HG03196 (cell line): ENCODE measurements around the gene CADM3.
A peak's percentile ranks its signal among the peaks of the same experiment; 100 is the strongest.

Experiments
- ATAC-seq: cut with Tn5 transposase; IDR thresholded peaks from one replicate; pipeline ENCODE4 v1.9.1; 2021; ENCODE audit not compliant: unreplicated experiment

Gene CADM3

DNA sequence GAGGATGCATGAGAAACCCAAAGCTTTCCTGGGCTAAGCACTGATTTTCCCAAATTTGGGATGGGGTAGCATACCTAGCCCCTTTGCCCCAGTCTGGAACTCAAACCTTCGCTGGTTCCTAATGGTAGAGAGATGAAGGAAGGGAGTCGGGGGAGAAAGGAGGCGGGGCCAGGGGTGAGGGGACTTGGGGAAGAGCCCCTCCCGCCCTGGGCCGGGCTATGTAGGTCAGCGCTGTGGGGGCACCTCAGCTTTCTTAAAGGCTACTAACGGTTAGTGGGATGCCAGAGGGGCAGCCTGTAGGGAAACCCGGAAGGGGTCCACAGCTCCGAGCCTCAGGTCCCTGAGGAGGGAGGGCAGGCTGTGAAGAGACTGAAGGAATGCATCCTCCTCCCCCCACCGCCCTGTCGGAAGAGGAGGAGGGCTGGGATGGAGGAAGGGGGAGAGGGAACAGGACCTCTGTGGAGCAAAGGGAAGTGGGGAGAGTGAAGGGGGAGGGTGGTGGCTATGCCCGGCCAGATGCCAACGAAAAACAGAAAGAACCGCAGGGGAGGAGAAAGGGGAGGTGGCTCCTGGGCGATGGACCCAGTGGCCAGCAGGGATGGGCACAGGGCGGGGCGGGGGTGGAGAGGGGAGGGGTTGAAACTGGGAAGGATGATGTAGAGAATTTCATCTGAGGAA, 1.3 kb downstream of the CADM3 start:
- ATAC-seq = no peak

DNA sequence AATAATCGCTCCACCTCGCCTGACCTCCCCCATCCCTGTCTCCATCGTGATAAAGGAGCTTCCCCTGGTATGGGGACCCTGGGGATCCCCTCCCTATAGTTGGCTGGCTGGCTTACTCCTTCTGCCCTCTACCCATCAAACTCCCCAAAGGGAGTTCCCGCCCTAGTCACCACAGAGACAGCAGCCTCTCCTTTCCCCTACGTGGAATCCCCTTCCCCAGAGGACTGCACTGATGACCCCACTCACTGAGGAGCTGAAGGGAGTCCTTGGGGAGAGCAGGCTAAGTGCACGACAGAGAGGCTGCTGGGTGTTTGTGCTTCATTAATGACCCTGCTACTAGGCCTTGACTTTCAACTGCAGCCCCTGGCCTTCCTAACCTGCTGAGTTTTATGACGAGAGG, 1.9 kb downstream of the CADM3 start:
- ATAC-seq = no peak

DNA sequence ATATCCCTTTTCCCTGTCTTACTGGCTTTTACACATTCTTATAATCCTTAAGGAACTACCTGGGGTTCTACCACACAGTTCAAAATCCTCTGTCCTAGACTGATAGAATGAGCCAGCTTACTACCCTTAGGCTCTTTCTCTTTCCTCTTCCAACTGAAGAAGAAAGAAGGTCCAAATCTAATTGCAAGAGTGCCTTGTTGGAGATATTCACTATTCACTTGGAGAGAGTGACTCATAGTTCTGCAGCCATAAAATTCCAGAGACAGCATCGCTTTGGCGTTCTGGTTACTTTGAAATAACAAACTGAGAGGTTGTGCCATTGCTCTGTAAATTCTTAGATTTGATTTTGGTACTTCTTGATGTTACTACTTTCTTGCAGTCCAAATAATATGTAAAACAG, 4.2 kb downstream of the CADM3 start:
- ATAC-seq = no peak

DNA sequence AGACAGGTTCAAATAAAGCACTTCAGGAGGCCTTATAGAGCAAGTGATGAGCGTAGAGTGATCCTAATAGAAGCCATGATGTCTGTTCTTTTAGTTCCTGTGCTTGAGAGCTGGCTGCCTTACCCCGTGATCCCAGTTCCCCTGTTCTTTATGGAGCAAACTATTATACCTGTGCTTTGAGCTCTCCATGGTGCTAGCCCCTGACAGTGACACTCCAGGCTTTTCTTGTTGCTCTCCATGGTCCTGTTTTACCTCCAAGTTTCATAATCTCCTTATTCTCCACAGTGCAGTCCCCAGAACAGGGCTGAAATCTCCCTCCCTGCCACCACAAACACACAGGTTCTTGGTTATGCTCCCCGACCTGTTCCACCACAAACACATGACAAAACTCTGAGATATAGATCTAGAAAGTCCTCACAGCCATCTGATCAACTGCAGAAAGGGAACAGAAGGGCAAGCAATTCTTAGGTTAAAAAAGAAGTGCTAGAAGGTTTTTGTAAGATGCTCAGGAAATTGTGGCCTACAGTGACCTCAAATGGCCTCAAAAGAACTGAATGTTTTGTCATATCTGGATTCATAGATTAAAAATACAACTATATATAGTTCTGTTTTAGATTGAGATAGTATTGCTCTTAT, 6.0 kb downstream of the CADM3 start:
- no peak for ATAC-seq

DNA sequence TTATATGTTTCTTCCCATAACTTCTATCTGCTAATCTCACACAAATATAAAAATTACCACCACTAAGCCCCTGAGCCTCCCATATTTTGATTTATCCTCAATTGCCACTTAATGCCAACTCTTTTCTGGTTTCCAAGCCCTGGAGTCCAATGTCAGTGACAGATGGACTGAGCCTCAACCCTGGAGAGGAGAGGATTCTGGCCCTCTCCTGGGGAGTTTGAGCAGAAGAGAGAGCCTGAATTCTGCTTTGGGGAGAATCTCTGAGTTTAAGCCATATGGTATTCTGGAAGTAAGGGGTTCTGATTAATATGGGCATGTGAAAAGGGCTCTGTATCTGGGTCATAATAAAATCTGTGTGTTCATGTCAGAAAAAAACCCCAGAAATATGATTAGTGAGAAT, 8.5 kb downstream of the CADM3 start:
- no peak for ATAC-seq

DNA sequence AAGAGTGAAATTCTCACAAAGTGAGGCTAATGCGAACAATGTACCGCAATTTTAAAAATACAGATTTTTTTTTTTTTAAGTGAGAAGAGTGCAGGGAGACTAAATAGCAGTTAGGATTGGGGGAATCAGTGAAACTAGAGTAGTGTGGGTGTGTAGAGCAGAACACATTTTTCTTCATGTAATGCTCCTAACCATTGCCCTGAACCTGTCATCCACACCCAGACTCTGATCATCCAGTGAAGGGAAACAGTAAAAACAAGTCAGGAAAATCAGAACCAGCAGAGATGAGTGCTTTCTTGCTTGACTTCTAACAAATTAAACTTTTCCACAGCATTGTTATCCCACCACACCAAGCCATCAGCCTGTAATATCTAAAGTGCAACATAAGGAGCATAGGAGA, 9.1 kb downstream of the CADM3 start:
- no peak for ATAC-seq

DNA sequence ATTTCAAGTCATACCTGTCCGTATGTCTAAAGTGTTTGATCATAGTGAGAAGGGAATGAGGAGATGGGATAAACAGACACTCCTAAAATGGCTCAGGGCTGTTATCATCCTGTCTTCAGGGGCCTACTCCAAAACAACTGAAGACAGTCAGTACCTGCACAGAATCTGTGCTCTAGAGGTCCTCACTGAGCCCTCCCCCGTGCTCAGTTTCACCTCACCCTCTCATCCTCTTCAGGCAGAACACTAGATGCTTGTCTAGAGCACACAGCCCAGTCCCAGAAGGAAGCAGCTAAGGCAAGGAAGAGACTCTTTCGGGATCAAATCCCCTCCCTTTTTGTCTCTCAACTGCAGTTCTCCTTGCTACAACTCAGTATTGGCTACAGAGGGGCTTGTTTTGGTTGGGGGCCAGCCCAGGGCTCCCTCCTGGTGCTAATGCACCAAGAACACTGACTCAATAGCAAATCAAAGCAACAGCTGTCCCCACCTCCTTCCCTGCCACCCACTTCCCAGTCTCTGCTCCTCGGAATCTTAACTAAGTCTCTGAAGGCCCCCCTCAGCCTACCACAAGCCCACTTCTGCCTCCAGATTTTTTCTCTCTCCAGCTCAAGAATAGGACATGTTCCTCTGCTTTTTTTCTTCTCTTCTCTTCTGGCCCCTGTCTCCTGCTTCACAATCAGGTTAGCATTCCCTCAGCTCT, 10.1 kb downstream of the CADM3 start:
- ATAC-seq = no peak

DNA sequence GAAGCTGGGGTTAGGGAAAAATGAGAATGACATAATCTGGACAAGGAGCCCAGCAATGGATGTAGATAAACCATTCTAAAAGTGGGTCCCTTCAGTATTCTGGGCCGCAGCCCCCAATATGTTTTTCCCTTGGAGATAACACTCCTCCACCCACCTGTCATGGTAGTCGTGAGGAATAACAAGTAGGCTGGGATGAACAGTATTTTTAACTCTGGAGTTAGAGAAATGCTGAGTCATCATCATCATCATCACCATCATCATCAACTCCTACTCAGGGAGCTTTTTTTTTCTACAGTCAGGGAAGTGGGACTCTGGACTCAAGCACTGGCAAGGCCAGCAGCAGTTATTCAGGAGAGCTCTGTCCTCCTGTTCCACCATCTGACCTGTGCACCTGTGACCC, 12.8 kb downstream of the CADM3 start:
- ATAC-seq = no peak

DNA sequence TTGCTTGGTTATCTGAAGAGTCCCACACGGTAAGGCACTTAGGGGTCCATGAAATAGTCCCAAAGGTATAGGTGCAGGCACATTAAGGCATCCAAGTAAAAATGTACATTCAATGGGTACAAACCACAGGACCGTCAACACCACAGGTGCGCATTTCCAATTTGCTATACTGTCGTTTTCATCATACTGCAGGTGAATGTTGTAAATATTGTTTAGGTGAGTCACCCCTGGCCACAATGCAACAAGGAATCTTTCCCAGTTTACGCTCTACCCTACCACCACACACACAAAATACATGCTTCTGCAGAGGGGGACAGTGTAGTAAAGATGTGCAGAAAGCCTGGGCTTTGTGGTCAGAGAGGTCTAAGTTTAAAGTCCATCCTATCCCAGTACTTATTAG, 13.7 kb downstream of the CADM3 start:
- no peak for ATAC-seq

DNA sequence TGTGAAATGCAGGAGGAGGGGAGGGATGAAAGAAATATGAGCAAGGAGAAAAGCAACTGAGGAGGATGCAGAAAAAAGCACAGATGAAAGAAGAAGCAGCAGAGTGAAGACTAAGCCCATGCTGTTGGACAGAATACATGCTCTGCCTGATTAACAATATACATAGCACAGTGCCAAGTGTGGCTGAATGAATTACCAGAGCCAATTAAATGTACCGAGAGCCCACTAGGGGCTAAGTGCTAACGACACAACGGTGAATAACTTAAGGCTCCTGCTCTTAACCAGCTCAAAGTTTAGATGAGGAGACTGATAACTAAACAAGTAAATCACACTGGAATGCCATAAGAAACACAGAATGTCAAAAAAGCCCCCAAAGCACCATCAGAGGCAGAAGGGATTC, 15.6 kb downstream of the CADM3 start:
- ATAC-seq = no peak

DNA sequence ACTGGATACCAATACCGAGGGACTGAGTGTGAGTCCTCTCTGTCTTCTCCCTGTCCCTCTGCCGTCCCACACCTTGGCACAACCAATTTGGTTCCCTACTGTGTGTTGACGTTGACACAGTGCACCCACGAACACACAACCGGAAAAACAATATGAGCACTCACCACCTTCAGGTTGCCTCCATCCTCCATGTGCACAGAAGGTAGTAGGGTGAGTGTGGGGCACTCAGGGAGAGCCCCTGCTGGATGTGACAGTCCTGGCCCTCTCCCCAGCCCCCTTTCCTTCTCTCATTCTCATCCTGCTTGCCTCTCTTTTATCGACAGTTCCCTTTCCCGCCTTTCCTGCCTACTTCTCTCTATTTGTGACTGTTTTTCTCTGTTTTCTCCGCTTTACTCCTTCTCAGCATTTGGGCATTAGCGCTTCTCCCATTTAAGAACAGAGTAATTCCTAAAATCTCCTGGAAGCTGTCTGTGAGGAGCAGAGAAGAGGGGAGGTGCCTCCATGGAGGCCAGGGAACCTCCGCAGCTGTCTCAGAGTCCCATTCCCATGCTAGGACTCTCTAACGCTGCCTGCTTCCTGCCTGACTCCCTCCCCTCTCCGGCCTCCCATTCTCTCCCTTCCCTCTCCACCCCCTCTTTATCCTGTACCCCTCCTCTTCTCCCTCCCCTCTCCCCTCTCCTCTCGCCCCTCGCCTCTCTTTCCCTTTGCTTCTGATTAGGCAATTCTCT, 16.4 kb downstream of the CADM3 start:
- no peak for ATAC-seq

DNA sequence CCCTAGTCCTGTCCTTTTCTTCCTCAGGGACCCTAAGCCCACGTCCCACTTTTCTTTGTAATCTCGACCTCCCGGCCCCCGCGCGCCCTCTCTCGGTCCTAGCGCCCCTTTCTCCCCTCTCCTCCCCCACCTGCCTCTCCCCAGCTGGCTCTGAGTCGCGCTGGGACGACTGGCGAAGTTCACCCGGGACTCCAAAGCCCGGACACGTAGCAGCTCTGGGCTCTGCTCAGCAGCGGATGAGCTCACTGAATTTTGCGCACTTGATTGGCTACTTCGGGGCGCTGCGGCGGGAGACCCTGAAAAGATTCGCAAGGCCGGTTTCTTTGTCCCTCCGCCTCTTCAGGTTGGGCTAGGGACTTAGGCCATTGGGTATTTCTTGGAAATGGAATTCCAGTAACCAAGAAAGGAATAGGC, 17.0 kb downstream of the CADM3 start:
- ATAC-seq = peak; percentile 80

DNA sequence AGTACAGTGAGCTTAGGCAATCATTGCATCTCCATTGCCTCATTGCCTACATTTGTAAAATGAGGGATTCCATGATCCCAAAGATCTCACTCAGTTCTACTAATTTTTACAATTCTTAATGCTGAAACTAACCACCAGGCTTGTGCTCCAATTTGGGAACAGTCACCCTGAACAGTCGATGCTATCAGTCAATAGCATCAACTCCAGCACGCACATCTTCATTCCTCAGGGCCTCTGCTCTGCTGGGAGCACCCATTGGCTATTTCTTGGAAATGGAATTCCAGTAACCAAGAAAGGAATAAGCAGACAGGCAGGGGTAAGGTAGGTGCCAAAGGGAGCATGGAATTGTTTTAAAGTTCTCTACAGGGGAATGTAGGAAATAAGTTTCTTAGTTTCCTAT, 19.0 kb downstream of the CADM3 start:
- ATAC-seq = no peak

DNA sequence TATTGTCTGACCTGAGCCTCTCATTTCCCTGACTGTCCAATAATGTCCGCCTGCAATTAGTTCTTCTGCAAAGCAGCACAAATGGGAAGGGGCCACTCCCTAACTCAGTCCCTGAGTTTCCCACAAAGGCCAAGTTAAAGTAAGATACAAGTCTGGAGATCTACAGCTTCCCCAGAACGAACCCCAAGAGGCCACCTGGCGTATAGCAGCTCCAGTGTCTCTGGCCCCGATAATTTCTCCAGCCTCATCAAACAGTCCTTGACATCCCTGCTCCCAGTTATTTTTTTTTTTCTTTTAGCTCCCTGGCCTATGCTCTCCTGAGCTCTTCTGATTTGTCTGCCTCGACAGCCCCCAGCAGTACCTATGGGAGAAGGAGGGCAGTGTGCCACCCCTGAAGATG, 25.1 kb downstream of the CADM3 start:
- no peak for ATAC-seq

DNA sequence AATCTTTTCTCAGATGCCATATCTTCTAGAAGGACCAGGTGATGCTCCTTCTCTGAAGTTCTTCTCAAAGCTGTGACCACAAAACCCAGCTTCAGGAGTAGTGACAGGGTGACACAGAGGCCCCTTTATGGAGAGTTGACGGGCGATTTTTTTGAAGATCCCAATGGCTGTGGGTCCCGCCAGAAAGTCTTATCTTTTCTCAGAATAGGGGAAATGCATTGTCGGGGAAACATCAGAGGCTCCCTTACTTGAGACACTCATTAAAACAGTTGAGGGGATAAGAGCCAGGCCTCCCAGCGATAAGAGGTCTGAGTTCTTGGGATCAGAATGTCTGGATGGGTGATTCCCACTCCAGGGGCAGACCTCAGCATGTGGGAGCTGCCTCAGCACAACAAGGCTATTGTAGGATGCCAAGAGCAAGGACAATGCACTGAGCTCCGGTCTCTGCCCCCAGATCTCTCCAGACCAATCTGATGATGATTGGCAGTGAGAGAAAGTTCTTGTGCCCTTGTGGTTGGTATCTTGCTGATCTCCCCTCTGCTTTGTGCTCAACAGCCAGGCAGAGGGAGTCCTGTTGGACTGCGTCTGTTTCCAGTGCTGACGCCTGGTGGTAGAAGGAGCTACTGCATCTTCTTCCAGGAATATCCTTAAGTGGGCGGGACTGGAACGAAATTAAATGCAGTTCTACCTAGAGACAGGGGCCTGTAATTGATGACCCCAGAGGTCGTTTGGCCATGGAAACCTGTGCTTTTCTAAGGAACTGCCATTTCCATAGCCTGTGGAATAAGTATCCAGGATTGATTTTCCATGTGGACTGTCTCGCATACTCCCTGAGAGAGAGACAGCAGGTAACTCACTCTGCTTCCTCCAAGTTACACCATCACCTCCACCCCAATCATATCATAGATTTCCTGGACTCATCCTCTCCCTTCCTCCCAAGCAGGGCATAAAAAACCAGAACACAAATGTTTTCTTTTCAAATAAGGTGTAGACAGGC, 26.4 kb downstream of the CADM3 start:
- peak; percentile 69 for ATAC-seq

DNA sequence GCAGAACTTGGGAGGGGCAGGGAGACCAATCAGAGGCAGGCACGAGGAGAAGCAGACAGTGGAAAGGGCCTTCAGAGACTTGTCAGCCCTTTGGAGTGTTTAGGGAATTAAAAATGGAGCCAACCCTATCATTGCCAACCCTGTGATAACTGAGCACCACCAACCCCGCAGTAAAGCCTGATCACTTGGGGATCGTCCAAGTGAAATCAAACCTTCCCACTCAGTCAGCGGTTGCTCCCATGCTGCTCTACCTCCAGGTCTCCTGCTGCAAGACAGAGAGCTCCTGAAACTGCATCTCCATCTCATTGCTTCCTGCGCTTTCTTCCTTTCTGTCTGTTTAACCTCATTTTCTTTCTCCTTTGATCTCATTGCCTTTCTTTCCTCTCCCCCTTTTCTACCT, 28.5 kb downstream of the CADM3 start:
- ATAC-seq = no peak

DNA sequence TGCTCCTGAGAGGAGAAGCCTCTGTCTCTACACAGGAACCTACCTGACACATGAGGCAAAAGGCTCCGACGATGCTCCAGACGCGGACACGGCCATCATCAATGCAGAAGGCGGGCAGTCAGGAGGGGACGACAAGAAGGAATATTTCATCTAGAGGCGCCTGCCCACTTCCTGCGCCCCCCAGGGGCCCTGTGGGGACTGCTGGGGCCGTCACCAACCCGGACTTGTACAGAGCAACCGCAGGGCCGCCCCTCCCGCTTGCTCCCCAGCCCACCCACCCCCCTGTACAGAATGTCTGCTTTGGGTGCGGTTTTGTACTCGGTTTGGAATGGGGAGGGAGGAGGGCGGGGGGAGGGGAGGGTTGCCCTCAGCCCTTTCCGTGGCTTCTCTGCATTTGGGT, 29.4 kb downstream of the CADM3 start:
- ATAC-seq = no peak

DNA sequence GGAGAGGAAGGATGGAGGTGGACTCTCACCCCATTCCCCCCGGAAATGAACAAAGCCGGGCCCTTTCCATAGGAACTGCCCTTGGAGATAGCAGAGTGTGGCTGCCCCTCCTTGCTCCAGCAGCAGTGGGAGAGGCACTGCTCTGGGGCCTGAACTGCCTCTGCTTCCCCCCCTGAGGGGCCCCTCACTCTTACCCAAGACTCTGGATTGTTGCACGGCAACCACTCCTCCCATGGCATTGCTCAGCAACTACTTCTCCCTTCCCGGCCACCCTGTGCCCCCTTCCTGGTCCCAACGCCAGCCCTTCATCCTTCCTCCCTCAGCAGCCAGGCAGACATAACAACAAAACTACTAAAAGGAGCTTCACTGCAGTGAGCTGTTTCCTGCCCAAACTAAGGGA, 30.2 kb downstream of the CADM3 start:
- no peak for ATAC-seq

DNA sequence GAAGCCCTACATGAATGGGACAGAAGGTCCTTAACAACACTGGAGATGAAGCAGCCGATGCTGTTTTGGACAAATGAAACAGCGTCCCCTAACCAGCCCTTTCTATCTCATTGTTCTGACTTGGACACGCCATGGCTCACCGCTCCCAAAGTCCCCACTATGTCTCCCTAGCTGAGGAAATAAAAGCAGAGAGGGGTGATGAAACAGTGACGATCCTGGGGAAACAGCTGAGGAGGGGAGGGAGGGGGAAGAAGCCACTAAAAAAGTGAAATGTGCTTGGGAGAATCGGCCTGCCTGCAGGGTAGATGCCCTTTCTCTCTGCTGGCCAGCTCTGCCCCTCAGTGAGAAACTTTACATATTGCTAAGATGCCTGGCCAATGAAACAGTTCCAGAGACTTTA, 32.2 kb downstream of the CADM3 start:
- no peak for ATAC-seq
